Superior temporal gyrus (tissue), 1 donor: ENCODE measurements around the gene DYDC2.
A peak's percentile ranks its signal among the peaks of the same experiment; 100 is the strongest.

Experiments
- DNase-seq: peaks from one replicate; pipeline ENCODE4 v3.0.0-alpha.2; 2016; ENCODE audit errors: extremely low spot score

DYDC2 gene

GRCh38 chr10:80371467-80371866 is 14.9 kb downstream of the DYDC2 start:
- DNase-seq: no peak

GRCh38 chr10:80372675-80373074 is 16.1 kb downstream of the DYDC2 start:
- DNase-seq: no peak

- DNase-seq: no peak
Observed at GRCh38 chr10:80373502-80373901, 16.9 kb downstream of the DYDC2 start.

GRCh38 chr10:80379701-80380100 is 23.1 kb downstream of the DYDC2 start:
- no peak for DNase-seq

- DNase-seq: no peak
Observed at GRCh38 chr10:80380185-80380584, 23.6 kb downstream of the DYDC2 start.

- DNase-seq: peak; percentile 70
Observed at GRCh38 chr10:80382989-80383388, 26.4 kb downstream of the DYDC2 start.

- DNase-seq: no peak
Observed at GRCh38 chr10:80390740-80391139, 34.2 kb downstream of the DYDC2 start.

- DNase-seq: no peak
Observed at GRCh38 chr10:80392250-80392649, 35.7 kb downstream of the DYDC2 start.

GRCh38 chr10:80394358-80394916 is 37.9 kb downstream of the DYDC2 start:
- no peak for DNase-seq

- DNase-seq: no peak
Observed at GRCh38 chr10:80397014-80397413, 40.4 kb downstream of the DYDC2 start.

- DNase-seq: no peak
Observed at GRCh38 chr10:80400136-80400804, 43.7 kb downstream of the DYDC2 start.

- DNase-seq: no peak
Observed at GRCh38 chr10:80405035-80405434, 48.5 kb downstream of the DYDC2 start.

GRCh38 chr10:80405626-80406025 is 49.0 kb downstream of the DYDC2 start:
- no peak for DNase-seq

GRCh38 chr10:80406204-80406603 is 49.6 kb downstream of the DYDC2 start:
- no peak for DNase-seq

- DNase-seq: no peak
Observed at GRCh38 chr10:80407812-80408241, 51.2 kb downstream of the DYDC2 start.

- DNase-seq: peak; percentile 71
Observed at GRCh38 chr10:80408242-80409101, 51.9 kb downstream of the DYDC2 start, which contains the start of gene PRXL2A. Gene PRXL2A, plus strand, starts transcription at chr10:80408551. Its CDS starts 11,917 bp downstream, at chr10:80420468.

- no peak for DNase-seq
Observed at GRCh38 chr10:80409121-80409520, 52.5 kb downstream of the DYDC2 start.

GRCh38 chr10:80410122-80410521 is 53.5 kb downstream of the DYDC2 start:
- DNase-seq: no peak

- peak; percentile 60 for DNase-seq
Observed at GRCh38 chr10:80410578-80411145, 54.1 kb downstream of the DYDC2 start.

GRCh38 chr10:80411267-80411668 is 54.7 kb downstream of the DYDC2 start:
- no peak for DNase-seq

GRCh38 chr10:80411681-80412220 is 55.2 kb downstream of the DYDC2 start:
- DNase-seq: no peak

- no peak for DNase-seq
Observed at GRCh38 chr10:80412486-80412885, 55.9 kb downstream of the DYDC2 start.
